ACC112 (cell line): ENCODE results near the gene SAP25.

ENCODE experiments used
- H2AFZ ChIP-seq: fragments of 200-600 bp; sonication (generic); one replicate; pipeline ENCODE4 v1.6.0; 2017; ENCODE audit warnings: antibody characterized with exemption, low read length; ENCODE audit not compliant: unreplicated experiment
- H3K27ac ChIP-seq: fragments of 200-600 bp; sonication (generic); 2 replicates; pipeline ENCODE4 v1.5.1; 2014; ENCODE audit warnings: low read depth, mild to moderate bottlenecking, antibody characterized with exemption, low read length, moderate library complexity
- H3K27me3 ChIP-seq: fragments of 200-600 bp; sonication (generic); 2 replicates; pipeline ENCODE4 v1.6.1; 2014; ENCODE audit warnings: mild to moderate bottlenecking, antibody characterized with exemption, low read length, moderate library complexity, mixed read lengths; ENCODE audit not compliant: insufficient read depth
- H3K36me3 ChIP-seq: fragments of 200-600 bp; sonication (generic); 2 replicates; pipeline ENCODE4 v1.6.1; 2016; ENCODE audit warnings: mild to moderate bottlenecking, antibody characterized with exemption, low read length, moderate library complexity, mixed read lengths; ENCODE audit not compliant: insufficient read depth
- H3K4me1 ChIP-seq: fragments of 200-600 bp; sonication (generic); one replicate; pipeline ENCODE4 v1.6.1; 2016; ENCODE audit warnings: low read length, mixed read lengths; ENCODE audit not compliant: insufficient read depth, unreplicated experiment, control insufficient read depth
- H3K4me3 ChIP-seq: fragments of 200-600 bp; sonication (generic); 2 replicates; pipeline ENCODE4 v1.5.1; 2014; ENCODE audit warnings: mild to moderate bottlenecking, low read depth, low read length
- H3K79me2 ChIP-seq: fragments of 200-600 bp; sonication (generic); one replicate; pipeline ENCODE4 v1.6.0; 2016; ENCODE audit warnings: low read length; ENCODE audit not compliant: control insufficient read depth, unreplicated experiment, insufficient read depth

SAP25 gene

DNA sequence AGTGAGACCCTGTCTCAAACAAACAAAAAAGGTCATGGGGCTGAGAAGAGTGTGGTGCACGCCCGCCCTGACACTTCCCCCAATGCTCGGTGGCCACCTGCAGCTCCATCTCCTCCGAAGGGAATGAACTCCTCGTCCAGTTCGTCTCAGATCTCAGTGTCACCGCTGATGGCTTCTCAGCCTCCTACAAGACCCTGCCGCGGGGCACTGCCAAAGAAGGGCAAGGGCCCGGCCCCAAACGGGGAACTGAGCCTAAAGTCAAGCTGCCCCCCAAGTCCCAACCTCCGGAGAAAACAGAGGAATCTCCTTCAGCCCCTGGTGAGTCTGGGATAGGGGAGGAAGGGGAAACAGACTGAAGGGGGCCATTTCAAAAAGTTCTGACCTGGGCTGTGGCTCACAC lies 32.6 kb upstream of the SAP25 start:
- Histone ChIP-seq H3K4me3 (no peak overlapping the region), H3K27ac (no peak overlapping the region), H3K27me3 (no peaks in the 10 kb centered on the region), H2AFZ (no peak overlapping the region), H3K4me1 (peaks cover 8% of the 10 kb centered on the region), H3K79me2 (peaks cover 15% of the 10 kb centered on the region), H3K36me3 (peaks cover 3% of the 10 kb centered on the region)

DNA sequence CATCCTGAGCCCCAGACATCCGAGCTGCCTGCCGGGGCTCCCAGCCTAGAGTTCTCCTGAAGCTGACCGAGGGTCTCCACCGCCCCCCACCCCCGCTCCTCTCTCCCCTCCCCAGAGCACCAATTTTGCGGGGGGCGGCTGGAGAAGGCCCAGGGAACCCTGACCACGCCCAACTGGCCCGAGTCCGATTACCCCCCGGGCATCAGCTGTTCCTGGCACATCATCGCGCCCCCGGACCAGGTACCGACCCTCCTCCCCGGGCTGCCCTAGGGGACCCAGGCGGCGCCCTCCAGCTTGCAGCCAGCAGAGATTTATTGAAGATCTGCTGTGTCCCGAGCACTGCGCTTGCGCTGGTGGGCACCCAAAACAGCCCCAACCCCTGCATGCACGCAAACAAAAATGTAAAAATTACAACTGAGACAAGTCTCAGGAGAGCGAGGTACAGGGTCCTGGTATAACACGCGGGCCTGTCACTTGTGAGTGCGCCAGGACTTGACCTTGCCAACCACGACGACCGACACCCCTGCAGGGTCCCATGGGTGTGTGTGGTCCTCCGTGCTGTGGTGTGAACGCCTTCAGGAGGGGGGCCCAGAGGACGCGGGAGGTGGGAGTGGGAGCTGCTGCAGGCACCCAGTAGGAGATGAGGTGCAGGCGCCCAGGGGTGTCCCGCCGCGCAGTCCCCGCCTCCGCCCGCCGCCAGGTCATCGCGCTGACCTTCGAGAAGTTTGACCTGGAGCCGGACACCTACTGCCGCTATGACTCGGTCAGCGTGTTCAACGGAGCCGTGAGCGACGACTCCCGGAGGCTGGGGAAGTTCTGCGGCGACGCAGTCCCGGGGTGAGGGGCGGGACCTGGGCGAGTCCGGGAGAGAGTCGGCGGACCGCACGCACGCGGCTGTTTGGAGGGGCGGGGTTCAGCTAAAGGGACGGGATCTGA lies 31.5 kb upstream of the SAP25 start:
- Histone ChIP-seq H2AFZ (no peak overlapping the region), H3K79me2 (peaks cover 15% of the 10 kb centered on the region), H3K36me3 (peaks cover 3% of the 10 kb centered on the region), H3K4me3 (peak overlapping the region; percentile 93), H3K4me1 (peaks cover 8% of the 10 kb centered on the region), H3K27ac (no peak overlapping the region), H3K27me3 (no peaks in the 10 kb centered on the region)

DNA sequence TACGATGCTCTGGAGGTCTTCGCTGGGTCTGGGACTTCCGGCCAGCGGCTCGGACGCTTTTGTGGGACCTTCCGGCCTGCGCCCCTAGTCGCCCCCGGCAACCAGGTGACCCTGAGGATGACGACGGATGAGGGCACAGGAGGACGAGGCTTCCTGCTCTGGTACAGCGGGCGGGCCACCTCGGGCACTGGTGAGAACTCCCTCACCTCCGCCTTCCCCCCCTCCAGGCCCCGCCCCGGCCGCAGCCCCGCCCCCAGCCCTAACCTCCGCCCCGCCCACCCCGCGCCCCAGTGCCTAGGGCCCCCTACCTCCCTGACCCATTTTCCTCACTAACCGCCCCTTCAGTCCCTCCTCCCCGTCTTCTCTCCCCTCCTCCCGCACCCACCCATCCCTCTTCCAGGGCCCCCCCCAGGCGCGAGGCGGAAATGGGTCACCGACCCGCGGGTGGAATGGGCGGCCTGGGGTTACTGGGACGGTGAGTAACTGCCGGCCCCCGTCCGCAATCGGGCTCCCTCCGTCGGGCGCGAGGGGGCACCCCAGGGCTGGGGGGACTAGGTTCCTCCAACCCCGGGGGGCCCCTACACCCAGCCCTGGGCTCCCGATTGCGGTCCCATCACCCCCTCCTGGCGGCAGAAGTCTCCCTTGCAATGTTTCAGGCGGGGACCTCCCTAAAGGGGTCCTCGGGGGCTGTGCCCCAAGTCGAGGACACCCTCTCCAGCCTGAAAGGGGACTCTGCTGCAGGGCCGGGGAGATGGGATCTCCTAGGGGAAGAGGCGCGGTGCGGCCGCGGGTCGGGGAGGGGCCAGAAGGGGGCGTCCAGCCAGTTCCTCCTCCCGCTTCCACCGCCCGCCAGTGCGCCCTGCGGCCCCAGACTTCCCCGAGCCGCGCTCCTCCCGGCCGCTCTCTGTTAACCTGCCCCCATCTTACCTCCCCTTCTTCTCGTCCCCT lies 30.6 kb upstream of the SAP25 start:
- 0 out of 2 replicates have a peak overlapping the region, but pooled peaks have one; percentile 46 for H3K27ac ChIP-seq
- peaks cover 15% of the 10 kb centered on the region for H3K79me2 ChIP-seq
- H3K27me3 ChIP-seq = no peaks in the 10 kb centered on the region
- peaks cover 8% of the 10 kb centered on the region for H3K4me1 ChIP-seq
- H3K4me3 ChIP-seq = peak overlapping the region; percentile 93
- H3K36me3 ChIP-seq = peaks cover 3% of the 10 kb centered on the region
- H2AFZ ChIP-seq = peak overlapping the region; percentile 35

- Histone ChIP-seq H3K79me2 (peaks cover 15% of the 10 kb centered on the region), H3K4me1 (peaks cover 8% of the 10 kb centered on the region), H3K27me3 (no peaks in the 10 kb centered on the region), H3K4me3 (peak overlapping the region; percentile 93), H3K36me3 (peaks cover 3% of the 10 kb centered on the region), H3K27ac (peak overlapping the region; percentile 46; the same call in 1 of the 2 replicates), H2AFZ (peak overlapping the region; percentile 35)
These were observed 30.0 kb upstream of the SAP25 start for GRCh38 chr7:100603726-100604027.

DNA sequence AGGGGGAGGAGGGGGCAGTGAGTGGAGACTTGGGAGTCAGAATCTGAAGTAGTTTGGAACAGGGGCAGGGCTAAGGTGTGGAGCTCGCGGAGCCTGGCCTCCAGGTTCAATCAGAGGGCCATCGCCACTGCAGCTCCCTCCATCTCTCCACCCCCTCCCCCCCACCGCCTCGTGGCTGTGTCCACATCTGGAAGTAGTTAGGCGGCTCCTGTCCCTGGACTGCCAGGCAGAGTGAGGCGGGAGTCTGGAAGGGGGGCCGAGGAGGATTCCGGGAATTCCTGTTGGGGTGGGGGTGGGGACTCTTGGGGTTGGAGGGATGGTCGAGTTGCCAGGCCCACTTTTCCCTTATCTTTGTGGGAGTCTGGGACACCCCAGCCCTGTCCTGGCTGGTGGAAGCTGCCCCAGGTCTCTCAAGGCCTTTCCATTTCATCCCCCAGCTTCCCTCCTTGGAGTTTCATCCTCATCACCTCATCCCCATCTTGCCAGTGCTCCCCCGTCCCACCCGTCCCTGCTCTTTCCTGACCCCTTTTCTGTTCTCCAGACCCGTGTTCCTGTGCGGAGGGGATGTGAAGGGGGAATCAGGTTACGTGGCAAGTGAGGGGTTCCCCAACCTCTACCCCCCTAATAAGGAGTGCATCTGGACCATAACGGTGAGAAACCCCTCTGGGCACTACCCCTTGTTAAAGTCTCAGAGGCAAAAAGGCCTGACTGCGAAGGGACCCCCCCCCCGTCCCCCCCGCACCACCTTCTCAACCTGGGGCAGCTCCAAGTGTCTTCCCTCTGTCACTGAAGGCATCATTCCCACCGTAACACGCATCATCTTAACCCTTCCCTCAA lies 29.4 kb upstream of the SAP25 start:
- peaks cover 3% of the 10 kb centered on the region for H3K36me3 ChIP-seq
- peak overlapping the region; percentile 93 for H3K4me3 ChIP-seq
- peaks cover 15% of the 10 kb centered on the region for H3K79me2 ChIP-seq
- no peaks in the 10 kb centered on the region for H3K27me3 ChIP-seq
- no peak overlapping the region for H2AFZ ChIP-seq
- H3K27ac ChIP-seq = peak overlapping the region; percentile 46
- H3K4me1 ChIP-seq = peaks cover 8% of the 10 kb centered on the region

- Histone ChIP-seq H2AFZ (no peak overlapping the region), H3K79me2 (peaks cover 15% of the 10 kb centered on the region), H3K4me1 (no peaks in the 10 kb centered on the region), H3K27me3 (no peaks in the 10 kb centered on the region), H3K27ac (no peak overlapping the region), H3K4me3 (no peak overlapping the region), H3K36me3 (no peaks in the 10 kb centered on the region; the same call in 1 of the 2 replicates)
These were observed 27.0 kb upstream of the SAP25 start for GRCh38 chr7:100600730-100601038.

DNA sequence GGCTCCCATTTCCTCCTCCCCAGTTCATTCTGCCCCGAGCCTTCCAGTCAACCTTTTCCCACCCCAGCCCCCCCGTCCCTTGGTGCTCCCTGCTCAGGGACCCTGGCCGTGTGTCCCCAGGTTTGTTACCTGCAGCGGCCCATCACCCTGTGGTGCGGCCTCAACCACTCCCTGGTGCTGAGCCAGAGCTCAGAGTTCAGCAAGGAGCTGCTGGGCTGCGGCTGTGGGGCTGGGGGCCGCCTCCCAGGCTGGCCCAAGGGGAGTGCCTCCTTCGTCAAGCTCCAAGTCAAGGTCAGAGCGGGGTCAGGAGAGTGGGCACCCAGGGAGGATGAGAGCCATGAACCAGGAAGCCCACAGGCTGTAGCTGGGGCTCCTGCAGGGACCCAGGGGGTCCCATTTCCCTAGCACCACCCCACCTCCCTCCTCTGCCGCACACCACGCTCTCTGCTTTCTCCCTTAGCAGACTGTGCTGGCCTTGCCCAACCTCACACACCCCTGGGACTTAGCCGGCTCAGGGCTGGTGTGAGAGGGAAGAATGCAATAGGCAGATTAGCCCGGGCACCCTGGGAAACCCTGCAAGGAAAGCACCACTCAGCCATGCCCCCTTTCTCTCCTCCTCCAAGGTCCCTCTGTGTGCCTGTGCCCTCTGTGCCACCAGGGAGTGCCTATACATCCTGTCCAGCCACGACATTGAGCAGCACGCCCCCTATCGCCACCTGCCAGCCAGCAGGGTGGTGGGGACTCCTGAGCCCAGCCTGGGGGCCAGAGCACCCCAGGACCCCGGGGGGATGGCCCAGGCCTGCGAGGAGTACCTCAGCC lies 26.4 kb upstream of the SAP25 start:
- Histone ChIP-seq H3K36me3 (no peaks in the 10 kb centered on the region), H3K27ac (no peak overlapping the region), H2AFZ (no peak overlapping the region), H3K4me1 (no peaks in the 10 kb centered on the region), H3K79me2 (peaks cover 15% of the 10 kb centered on the region), H3K27me3 (no peaks in the 10 kb centered on the region), H3K4me3 (no peak overlapping the region)

DNA sequence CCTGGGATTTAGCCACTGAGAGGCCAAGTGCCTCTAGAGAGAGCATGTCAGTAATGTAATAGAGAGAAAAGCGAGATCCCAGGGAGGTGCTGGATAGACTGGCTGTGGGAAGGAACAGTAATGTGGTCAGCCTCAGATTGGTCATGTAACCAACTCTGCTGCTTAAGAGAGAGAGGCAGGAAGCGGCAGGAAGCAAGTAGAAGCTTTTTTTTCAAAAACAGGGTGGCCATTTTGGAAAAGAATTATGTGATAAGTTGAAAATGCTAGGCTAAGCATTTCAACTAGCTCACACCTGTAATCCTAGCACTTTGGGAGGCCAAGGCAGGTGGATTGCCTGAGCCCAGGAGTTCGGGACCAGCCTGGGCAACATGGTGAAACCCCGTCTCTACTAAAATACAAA lies 24.7 kb upstream of the SAP25 start:
- Histone ChIP-seq H3K4me3 (no peak overlapping the region), H3K27me3 (no peaks in the 10 kb centered on the region), H3K79me2 (peaks cover 10% of the 10 kb centered on the region), H3K27ac (no peak overlapping the region), H3K36me3 (no peaks in the 10 kb centered on the region), H2AFZ (no peak overlapping the region), H3K4me1 (no peaks in the 10 kb centered on the region)

DNA sequence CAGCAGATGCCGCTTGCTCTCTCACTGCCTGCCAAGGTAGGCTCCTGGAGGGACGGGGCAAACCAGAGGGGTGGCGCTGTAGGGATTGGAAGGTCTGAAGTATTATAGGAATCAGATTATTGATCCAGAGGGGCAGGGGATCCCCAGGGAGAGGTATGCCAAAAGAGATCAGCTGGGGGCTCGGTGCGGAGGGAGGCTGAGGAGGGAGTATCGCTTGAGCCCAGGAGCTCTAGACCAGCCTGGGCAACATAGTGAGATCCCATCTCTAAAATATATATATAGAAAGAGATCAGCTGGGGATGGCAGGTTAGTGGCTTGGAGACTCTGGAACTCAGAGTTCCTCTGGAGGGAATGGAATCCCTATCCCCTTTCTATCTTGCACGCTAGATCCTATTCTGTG lies 21.5 kb upstream of the SAP25 start:
- no peaks in the 10 kb centered on the region for H3K27me3 ChIP-seq
- no peak overlapping the region for H2AFZ ChIP-seq
- no peak overlapping the region for H3K27ac ChIP-seq
- peaks cover 6% of the 10 kb centered on the region for H3K4me1 ChIP-seq
- no peaks in the 10 kb centered on the region for H3K36me3 ChIP-seq
- no peaks in the 10 kb centered on the region for H3K79me2 ChIP-seq
- no peak overlapping the region for H3K4me3 ChIP-seq
